NB4 (cell line): ENCODE results near the gene EXOC4.

Experiments
- MAX ChIP-seq: IDR thresholded peaks from 2 replicates; pipeline ENCODE4 v1.6.1; 2011; ENCODE audit warnings: low read depth, low read length
- MYC ChIP-seq: IDR thresholded peaks from 2 replicates; pipeline ENCODE4 v1.6.1; 2011; ENCODE audit warnings: low read depth, low read length
- POLR2A ChIP-seq: IDR thresholded peaks from 2 replicates; pipeline ENCODE4 v1.6.1; 2011; ENCODE audit warnings: mild to moderate bottlenecking; ENCODE audit not compliant: insufficient read length; ENCODE audit errors: extremely low read depth
- TF ChIP-seq, protein P1 (sequence below): IDR thresholded peaks from one replicate; pipeline ENCODE4 v1.5.1; 2012; ENCODE audit warnings: low read depth, low read length

DNA sequence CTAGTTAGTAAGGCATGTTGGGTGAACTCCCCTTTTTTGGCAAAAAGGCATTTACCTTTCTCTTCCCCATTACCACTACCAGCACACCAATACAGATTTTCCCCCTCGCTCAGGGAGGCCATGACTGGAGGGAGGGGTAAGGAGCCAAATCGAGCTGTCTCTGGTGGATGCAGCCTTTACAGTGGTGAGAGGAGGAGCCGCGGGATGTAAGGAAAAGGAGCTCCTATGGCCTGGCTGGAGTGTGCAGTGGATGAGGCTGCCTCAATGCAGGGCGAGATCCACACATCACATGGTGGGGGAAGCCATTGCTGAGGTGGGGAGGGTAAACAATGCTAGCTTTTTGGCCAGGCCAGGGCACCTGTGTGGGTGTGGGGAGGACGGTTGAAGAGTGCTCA, 416.2 kb downstream of the EXOC4 start:
- TF ChIP-seq, protein P1, sequence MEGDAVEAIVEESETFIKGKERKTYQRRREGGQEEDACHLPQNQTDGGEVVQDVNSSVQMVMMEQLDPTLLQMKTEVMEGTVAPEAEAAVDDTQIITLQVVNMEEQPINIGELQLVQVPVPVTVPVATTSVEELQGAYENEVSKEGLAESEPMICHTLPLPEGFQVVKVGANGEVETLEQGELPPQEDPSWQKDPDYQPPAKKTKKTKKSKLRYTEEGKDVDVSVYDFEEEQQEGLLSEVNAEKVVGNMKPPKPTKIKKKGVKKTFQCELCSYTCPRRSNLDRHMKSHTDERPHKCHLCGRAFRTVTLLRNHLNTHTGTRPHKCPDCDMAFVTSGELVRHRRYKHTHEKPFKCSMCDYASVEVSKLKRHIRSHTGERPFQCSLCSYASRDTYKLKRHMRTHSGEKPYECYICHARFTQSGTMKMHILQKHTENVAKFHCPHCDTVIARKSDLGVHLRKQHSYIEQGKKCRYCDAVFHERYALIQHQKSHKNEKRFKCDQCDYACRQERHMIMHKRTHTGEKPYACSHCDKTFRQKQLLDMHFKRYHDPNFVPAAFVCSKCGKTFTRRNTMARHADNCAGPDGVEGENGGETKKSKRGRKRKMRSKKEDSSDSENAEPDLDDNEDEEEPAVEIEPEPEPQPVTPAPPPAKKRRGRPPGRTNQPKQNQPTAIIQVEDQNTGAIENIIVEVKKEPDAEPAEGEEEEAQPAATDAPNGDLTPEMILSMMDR: no peak
- TF ChIP-seq POLR2A (no peak), MAX (no peak), MYC (no peak)
